Activated CD4-positive, alpha-beta T cell treated with anti-CD3 and anti-CD28 coated beads, Interleukin-2, amount 10 ng/mL, durations not matched to agents 7 days and 5 days (primary cell): ENCODE data around the gene ZCCHC2. TPM values are rescaled to one million over a fixed set of nuclear protein-coding genes. Genes with fewer than 3 reads are reported as not detected.

ENCODE experiments used
- CTCF ChIA-PET: fragments of 350-600 bp; sonication (Branson Sonifier 250); formaldehyde crosslinking; loops from one replicate; lab custom pipeline; 2021; ENCODE audit warnings: antibody characterized with exemption; lab: Charles Lee
- POLR2A ChIA-PET: fragments of 350-600 bp; sonication (Branson Sonifier 250); formaldehyde crosslinking; loops from one replicate; lab custom pipeline; 2021; ENCODE audit warnings: antibody characterized with exemption; lab: Charles Lee
- DNase-seq: peaks from one replicate; pipeline ENCODE4 v3.0.0-alpha.2; 2020
- H3K27ac Mint-ChIP-seq: one replicate; pipeline ENCODE4 v1.8.0; 2021; ENCODE audit warnings: mild to moderate bottlenecking, moderate library complexity, mixed read lengths
- H3K27me3 Mint-ChIP-seq: one replicate; pipeline ENCODE4 v1.8.0; 2021; ENCODE audit warnings: mixed read lengths
- H3K36me3 Mint-ChIP-seq: one replicate; pipeline ENCODE4 v1.8.0; 2021; ENCODE audit warnings: low read depth, mixed read lengths
- H3K4me1 Mint-ChIP-seq: one replicate; pipeline ENCODE4 v1.8.0; 2021; ENCODE audit warnings: mixed read lengths
- H3K4me3 Mint-ChIP-seq: one replicate; pipeline ENCODE4 v1.8.0; 2021; ENCODE audit warnings: mild to moderate bottlenecking, moderate library complexity, mixed read lengths
- H3K9me3 Mint-ChIP-seq: one replicate; pipeline ENCODE4 v1.8.0; 2021; ENCODE audit warnings: mixed read lengths
- total RNA-seq, 2 experiments: library from RNA; stranded (reverse); gene quantifications; one replicate each; pipeline ENCODE4 v1.2.3, GENCODE V29; 2021

The ZCCHC2 gene
- total RNA-seq, 2 experiments from 2014 or later: 55.1 to 62.5 TPM

DNA sequence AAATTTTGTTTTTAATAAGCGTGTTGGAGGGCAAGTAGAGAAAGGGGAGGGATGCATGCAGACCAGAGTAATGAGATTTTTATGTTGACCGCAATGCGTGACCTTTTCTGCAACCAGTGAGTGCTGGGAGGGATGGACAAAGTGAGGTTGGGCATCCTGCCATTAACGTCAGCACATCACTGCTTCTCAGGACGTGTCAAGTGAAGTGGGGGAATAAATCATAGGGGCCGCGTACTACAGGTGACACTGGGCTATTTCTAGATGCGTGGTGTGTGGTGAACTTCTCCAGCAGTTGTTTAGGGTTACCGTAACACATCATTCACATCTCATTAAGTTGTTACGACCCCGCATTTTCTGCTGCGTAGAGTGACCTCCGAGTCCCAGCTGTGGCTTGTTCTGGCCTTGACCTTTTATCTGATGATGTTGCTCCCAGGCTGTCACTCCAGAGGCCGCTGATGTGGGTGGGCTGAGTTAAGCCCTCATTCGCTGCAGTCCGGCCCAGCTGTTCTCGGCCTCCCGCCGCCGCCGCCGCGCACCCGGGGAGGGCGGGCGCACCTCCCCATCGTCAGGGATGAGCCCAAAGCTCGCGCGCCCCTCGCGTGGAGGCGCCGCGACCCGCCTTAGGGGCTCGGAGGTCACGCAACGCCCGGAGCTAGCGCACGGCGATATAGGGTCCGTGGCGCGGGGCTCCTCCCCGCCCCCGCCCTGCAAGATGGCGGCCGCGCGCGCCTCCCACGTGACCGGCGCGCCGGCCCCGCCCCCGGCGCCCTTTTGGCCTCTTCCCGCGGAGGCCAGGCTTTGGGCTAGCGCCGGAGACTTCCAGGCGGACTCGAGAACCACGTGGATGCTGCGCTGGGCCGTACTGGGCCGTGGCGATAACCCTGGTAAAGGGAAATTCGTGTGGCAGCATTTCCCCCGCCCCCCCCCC is 3.5 kb downstream of the ZCCHC2 start:
- ChIA-PET POLR2A (interaction anchor here (0.6 kb wide), 1 partner anchor 316 kb away, joined by 3 read pairs; no protein-coding TSS in a partner anchor), CTCF (interaction anchor here (0.9 to 1.4 kb wide), 3 partner anchors 15 to 22 kb away, joined by 3 to 6 read pairs (median 5); no protein-coding TSS in a partner anchor)
- DNase-seq: peak; percentile 72
- H3K4me3 Mint-ChIP-seq: peak overlapping the region; percentile 98
- peak overlapping the region; percentile 98 for H3K27ac Mint-ChIP-seq
- no peaks in the 10 kb centered on the region for H3K9me3 Mint-ChIP-seq
- H3K4me1 Mint-ChIP-seq: peaks cover 45% of the 10 kb centered on the region
- H3K36me3 Mint-ChIP-seq: peaks cover 46% of the 10 kb centered on the region
- H3K27me3 Mint-ChIP-seq: no peaks in the 10 kb centered on the region

- H3K4me3 Mint-ChIP-seq: no peak overlapping the region
- H3K4me1 Mint-ChIP-seq: peaks cover 59% of the 10 kb centered on the region
- H3K9me3 Mint-ChIP-seq: no peaks in the 10 kb centered on the region
- CTCF ChIA-PET: interaction anchor here (1.0 to 1.7 kb wide), 2 partner anchors 23 to 204 kb away, joined by 3 to 4 read pairs; partner anchors contain the start of gene TNFRSF11A
- peaks cover 62% of the 10 kb centered on the region for H3K36me3 Mint-ChIP-seq
- POLR2A ChIA-PET: no interaction called here
- H3K27me3 Mint-ChIP-seq: no peaks in the 10 kb centered on the region
- no peak for DNase-seq
- H3K27ac Mint-ChIP-seq: peak overlapping the region; percentile 19
Measured at GRCh38 chr18:62529597-62529996, 6.8 kb downstream of the ZCCHC2 start.

DNA sequence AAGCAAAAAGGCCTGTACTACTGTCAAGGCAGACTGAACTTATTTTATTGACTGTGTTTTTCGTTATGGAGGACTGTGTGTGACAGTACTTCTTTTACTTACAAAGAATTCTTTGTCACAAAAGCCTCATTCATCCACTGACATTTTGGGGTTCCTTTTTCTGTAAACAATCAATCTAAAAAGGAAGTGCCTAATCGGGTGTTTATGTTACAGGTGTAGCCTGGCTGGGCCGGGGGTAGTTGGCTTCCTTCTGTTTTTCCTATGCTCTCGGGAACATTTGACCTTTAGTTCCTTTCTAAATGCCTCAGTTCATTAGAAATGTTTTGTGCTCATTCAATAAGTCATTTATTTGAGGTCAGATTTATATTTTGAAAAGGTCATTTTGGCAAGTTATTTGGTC is 8.3 kb downstream of the ZCCHC2 start:
- Mint-ChIP-seq H3K36me3 (peaks cover 60% of the 10 kb centered on the region), H3K4me3 (no peak overlapping the region), H3K4me1 (peaks cover 70% of the 10 kb centered on the region), H3K27me3 (no peaks in the 10 kb centered on the region), H3K9me3 (no peaks in the 10 kb centered on the region), H3K27ac (no peak overlapping the region)
- ChIA-PET POLR2A (no interaction called here), CTCF (interaction anchor here (0.7 to 1.7 kb wide), 3 partner anchors 20 to 206 kb away, joined by 3 read pairs; partner anchors contain the start of gene TNFRSF11A)
- no peak for DNase-seq

- Mint-ChIP-seq H3K4me3 (no peak overlapping the region), H3K27me3 (no peaks in the 10 kb centered on the region), H3K4me1 (peaks cover 77% of the 10 kb centered on the region), H3K36me3 (peaks cover 58% of the 10 kb centered on the region), H3K27ac (no peak overlapping the region), H3K9me3 (no peaks in the 10 kb centered on the region)
- ChIA-PET POLR2A (no interaction called here), CTCF (no interaction called here)
- no peak for DNase-seq
Measured at GRCh38 chr18:62531931-62532330, 9.1 kb downstream of the ZCCHC2 start.

GRCh38 chr18:62536005-62536404 is 13.2 kb downstream of the ZCCHC2 start:
- Mint-ChIP-seq H3K36me3 (peaks cover 48% of the 10 kb centered on the region), H3K4me3 (no peak overlapping the region), H3K9me3 (no peaks in the 10 kb centered on the region), H3K27ac (no peak overlapping the region), H3K4me1 (peaks cover 55% of the 10 kb centered on the region), H3K27me3 (no peaks in the 10 kb centered on the region)
- CTCF ChIA-PET: no interaction called here
- POLR2A ChIA-PET: no interaction called here
- no peak for DNase-seq

GRCh38 chr18:62537042-62537894 is 14.4 kb downstream of the ZCCHC2 start:
- ChIA-PET POLR2A (interaction anchor here (0.5 kb wide), 1 partner anchor 16 kb away, joined by 3 read pairs; no protein-coding TSS in a partner anchor), CTCF (interaction anchor here (0.6 to 1.0 kb wide), 2 partner anchors 9 to 67 kb away, joined by 3 to 5 read pairs; no protein-coding TSS in a partner anchor)
- Mint-ChIP-seq H3K27me3 (no peaks in the 10 kb centered on the region), H3K9me3 (no peaks in the 10 kb centered on the region), H3K4me1 (peaks cover 48% of the 10 kb centered on the region), H3K36me3 (peaks cover 44% of the 10 kb centered on the region), H3K27ac (peak overlapping the region; percentile 11), H3K4me3 (no peak overlapping the region)
- DNase-seq: no peak

DNA sequence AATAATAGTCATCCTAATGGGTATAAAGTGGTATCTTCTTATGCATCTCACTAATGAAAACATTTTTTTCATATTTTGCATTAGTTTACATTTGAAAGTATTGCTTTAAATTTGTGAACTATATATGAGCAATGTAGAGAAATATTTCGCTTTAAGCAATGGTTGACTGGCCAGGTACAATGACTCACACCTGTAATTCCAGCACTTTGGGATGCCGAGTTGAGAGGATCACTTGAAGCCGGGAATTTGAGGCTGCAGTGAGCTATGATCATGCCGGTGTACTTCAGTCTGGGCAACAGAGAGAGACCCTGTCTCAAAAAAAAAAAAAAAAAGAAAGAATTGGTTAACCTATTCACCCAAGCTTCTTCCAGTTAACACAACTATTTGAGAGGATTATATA is 15.1 kb downstream of the ZCCHC2 start:
- ChIA-PET POLR2A (no interaction called here), CTCF (interaction anchor here (0.6 to 1.0 kb wide), 2 partner anchors 9 to 68 kb away, joined by 3 to 5 read pairs; no protein-coding TSS in a partner anchor)
- no peak overlapping the region for H3K27ac Mint-ChIP-seq
- no peaks in the 10 kb centered on the region for H3K9me3 Mint-ChIP-seq
- H3K27me3 Mint-ChIP-seq: no peaks in the 10 kb centered on the region
- H3K4me1 Mint-ChIP-seq: peaks cover 44% of the 10 kb centered on the region
- no peak for DNase-seq
- H3K4me3 Mint-ChIP-seq: no peak overlapping the region
- H3K36me3 Mint-ChIP-seq: peaks cover 46% of the 10 kb centered on the region

DNA sequence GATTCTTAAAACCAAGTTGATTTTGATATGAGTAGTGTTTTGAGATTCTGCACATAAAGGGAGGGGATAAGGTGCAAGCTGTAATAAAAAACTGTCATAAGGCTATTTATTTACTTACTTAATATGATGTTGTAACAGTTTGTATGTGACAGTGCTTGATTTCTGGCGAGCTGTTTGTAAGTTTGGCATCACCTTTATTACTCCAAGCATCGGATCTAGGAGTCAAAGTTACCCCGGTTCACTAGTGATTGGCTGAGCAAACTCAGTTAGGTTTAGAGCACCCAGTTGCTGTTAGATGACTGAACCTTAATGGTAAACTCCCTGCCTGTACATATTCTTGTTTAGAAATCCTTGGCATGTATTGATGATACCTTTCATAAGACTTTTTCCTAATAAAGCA is 16.1 kb downstream of the ZCCHC2 start:
- H3K27me3 Mint-ChIP-seq: no peaks in the 10 kb centered on the region
- peaks cover 52% of the 10 kb centered on the region for H3K36me3 Mint-ChIP-seq
- POLR2A ChIA-PET: no interaction called here
- DNase-seq: no peak
- H3K27ac Mint-ChIP-seq: no peak overlapping the region
- peaks cover 42% of the 10 kb centered on the region for H3K4me1 Mint-ChIP-seq
- no peak overlapping the region for H3K4me3 Mint-ChIP-seq
- H3K9me3 Mint-ChIP-seq: no peaks in the 10 kb centered on the region
- CTCF ChIA-PET: interaction anchor here (1.4 kb wide), 1 partner anchor 12 kb away, joined by 3 read pairs; no protein-coding TSS in a partner anchor

DNA sequence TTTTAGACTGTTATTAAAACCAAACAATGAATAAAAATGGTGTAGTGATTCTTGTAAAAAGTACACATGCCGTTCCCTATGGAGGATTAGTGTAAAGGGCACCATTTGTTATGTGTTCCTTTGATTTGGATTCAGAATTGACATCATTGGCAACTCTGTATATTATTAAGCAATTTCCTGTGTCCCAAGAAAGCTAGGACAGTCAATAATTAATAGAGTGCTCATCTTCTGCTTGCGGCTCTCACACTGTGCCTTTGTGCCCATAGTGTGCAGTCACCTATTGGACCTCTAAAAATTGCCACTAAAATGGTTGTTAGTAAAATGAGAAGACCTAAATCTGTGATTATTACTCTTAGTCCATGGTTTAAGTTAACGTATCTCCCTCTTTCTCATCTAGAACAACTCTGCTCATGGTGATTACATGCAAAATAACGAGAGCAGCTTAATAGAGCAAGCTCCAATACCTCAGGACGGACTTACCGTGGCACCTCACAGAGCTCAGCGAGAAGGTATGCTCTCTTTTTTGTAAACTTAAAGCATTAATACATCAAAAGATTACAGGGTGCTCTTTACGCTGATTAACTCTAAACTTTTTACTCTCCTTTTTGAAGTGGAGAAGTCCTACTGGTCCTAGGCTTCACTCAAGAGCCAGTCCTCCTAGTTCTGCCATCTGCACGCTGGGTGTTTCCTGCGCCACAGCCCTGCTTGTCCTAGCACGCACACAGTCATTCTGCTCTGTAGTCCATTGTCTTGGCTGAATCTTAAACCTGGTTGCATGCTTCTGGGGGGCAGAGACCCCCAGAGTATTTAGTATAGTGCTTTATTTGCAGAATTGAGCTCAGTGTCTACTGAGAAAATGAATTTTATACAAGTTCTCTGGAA is 16.7 kb downstream of the ZCCHC2 start:
- Mint-ChIP-seq H3K4me3 (no peak overlapping the region), H3K4me1 (peaks cover 38% of the 10 kb centered on the region), H3K27ac (no peak overlapping the region), H3K9me3 (no peaks in the 10 kb centered on the region), H3K36me3 (peaks cover 54% of the 10 kb centered on the region), H3K27me3 (no peaks in the 10 kb centered on the region)
- CTCF ChIA-PET: interaction anchor here (0.6 to 1.4 kb wide), 3 partner anchors 11 to 728 kb away, joined by 3 read pairs; no protein-coding TSS in a partner anchor
- POLR2A ChIA-PET: no interaction called here
- no peak for DNase-seq

GRCh38 chr18:62543021-62543420 is 20.2 kb downstream of the ZCCHC2 start:
- Mint-ChIP-seq H3K36me3 (peaks cover 51% of the 10 kb centered on the region), H3K4me1 (peaks cover 6% of the 10 kb centered on the region), H3K27ac (peak overlapping the region; percentile 64), H3K4me3 (no peak overlapping the region), H3K27me3 (no peaks in the 10 kb centered on the region), H3K9me3 (no peaks in the 10 kb centered on the region)
- POLR2A ChIA-PET: no interaction called here
- CTCF ChIA-PET: interaction anchor here (0.9 kb wide), 1 partner anchor 16 kb away, joined by 6 read pairs; no protein-coding TSS in a partner anchor
- no peak for DNase-seq

DNA sequence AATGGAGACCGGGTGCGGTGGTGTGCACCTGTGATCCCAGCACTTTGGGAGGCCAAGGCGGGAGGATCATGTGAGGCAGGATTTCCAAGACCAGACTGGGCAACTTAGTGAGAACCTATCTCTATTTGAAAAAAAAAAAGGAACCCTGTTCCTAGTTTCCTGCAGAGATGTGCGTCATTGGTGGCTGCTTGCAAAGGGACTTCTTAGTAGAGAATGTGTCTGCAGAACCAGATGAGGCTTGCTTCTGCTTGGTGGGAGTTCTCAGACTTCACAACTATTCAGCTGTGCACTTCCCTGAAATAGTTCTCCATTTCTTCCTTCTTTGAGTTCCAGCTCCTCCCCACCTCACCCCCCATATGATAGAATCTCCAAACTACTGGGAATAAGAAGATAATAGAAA is 22.3 kb downstream of the ZCCHC2 start:
- H3K27ac Mint-ChIP-seq: no peak overlapping the region
- H3K27me3 Mint-ChIP-seq: no peaks in the 10 kb centered on the region

More for the DNA sequence above, 22.3 kb downstream of the ZCCHC2 start:
- DNase-seq: no peak
- Mint-ChIP-seq H3K9me3 (no peaks in the 10 kb centered on the region), H3K4me1 (peaks cover 6% of the 10 kb centered on the region), H3K4me3 (no peak overlapping the region), H3K36me3 (peaks cover 58% of the 10 kb centered on the region)
- CTCF ChIA-PET: interaction anchor here (0.6 kb wide), 2 partner anchors 40 to 773 kb away, joined by 3 read pairs; no protein-coding TSS in a partner anchor
- POLR2A ChIA-PET: no interaction called here
